HG03469 (cell line): ENCODE data around the gene ING5.

Source experiments
- ATAC-seq: cut with Tn5 transposase; IDR thresholded peaks from one replicate; pipeline ENCODE4 v1.9.1; 2021; ENCODE audit warnings: mild to moderate bottlenecking, moderate library complexity, moderate number of reproducible peaks; ENCODE audit not compliant: unreplicated experiment

The ING5 gene

GRCh38 chr2:241774419-241775222 lies 72.8 kb downstream of the ING5 start:
- no peak for ATAC-seq

GRCh38 chr2:241775223-241776177 lies 73.7 kb downstream of the ING5 start:
- no peak for ATAC-seq

- ATAC-seq: no peak
Measured at GRCh38 chr2:241776336-241777169, 74.7 kb downstream of the ING5 start, which contains the start of gene GAL3ST2. Gene GAL3ST2 (plus strand): TSS chr2:241776822. CDS start chr2:241776956, 134 bp downstream.

- no peak for ATAC-seq
Measured at GRCh38 chr2:241777170-241777685, 75.4 kb downstream of the ING5 start.

GRCh38 chr2:241777686-241778627 lies 76.1 kb downstream of the ING5 start:
- ATAC-seq: no peak
